EL (cell line): ENCODE data around the gene HOXD10.

Experiments used
- DNase-seq: peaks from one replicate; pipeline ENCODE4 v3.0.0-alpha.2; 2016

Gene HOXD10

GRCh38 chr2:176165370-176166050, 48.9 kb downstream of the HOXD10 start:
- DNase-seq, result no peak

GRCh38 chr2:176166272-176166671, 49.7 kb downstream of the HOXD10 start:
- DNase-seq, result no peak

- no peak for DNase-seq
Measured at GRCh38 chr2:176167398-176167797, 50.8 kb downstream of the HOXD10 start.

DNA sequence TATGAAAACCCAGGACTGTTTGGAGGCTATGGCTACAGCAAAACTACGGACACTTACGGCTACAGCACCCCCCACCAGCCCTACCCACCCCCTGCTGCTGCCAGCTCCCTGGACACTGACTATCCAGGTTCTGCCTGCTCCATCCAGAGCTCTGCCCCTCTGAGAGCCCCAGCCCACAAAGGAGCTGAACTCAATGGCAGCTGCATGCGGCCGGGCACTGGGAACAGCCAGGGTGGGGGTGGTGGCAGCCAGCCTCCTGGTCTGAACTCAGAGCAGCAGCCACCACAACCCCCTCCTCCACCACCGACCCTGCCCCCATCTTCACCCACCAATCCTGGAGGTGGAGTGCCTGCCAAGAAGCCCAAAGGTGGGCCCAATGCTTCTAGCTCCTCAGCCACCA, 52.6 kb downstream of the HOXD10 start:
- DNase-seq, result no peak
